ENCODE data around the gene IRF4.

IRF4 gene

GRCh38 chr6:402901-403658 lies 11.5 kb downstream of the IRF4 start:
- no peak for TF ChIP-seq TEAD4 (IDR thresholded peaks at IDR 0.05)
- no peak for TF ChIP-seq EGR1 (IDR thresholded peaks at IDR 0.05)
- TF ChIP-seq YY1 (IDR thresholded peaks at IDR 0.05; ENCODE audit: low read depth): no peak
- TF ChIP-seq TAF1 (IDR thresholded peaks at IDR 0.05; ENCODE audit: low read depth): no peak

DNA sequence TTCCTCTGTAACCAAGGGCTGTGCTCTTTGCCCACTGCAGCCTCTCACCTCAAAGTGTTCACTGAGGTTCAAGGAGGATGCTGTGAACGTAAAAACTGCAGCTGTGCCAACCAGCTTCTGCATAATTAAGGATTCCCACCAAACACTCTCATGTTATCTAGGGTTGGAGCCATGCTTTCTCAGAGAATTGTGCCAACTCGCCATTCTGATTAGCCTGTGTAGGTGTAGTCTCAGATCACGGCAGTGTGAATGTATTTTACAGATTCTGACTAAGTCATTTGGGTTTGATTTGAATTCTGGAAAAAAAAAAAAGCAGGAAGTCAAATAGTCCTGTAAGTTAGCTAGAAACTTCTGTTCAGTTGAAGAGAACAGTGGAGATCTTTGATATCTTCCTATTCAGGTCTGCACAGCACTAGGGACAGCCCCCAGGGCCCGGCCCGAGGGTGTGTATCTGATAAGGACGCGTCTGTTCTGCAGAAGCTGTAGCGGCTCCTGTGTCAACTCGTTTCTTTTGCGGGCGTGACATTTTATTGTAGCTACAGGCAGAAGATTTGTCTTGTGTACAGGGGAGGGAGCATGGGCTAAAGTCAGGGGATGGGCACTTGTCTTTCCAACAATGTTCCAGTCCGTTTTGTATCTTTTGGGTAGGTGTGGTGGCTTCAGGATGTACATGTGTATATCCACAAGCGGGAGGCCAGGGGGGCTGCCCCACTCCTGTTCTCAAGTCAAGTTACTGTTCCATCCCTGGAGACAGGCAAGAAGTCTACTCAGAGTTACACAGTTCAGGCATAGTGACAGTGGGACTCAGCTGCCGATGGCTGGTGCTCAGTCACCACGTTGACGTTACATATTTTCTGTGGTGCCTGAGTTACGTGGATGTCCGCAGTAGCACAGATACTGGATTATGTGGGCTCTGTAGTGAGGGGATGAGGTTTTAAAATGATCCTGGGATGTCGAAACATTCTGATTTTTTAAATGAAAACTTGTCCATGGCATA lies 12.4 kb downstream of the IRF4 start:
- TF ChIP-seq EP300 (IDR thresholded peaks at IDR 0.05; ENCODE audit: borderline replicate concordance) (no peak), FOXM1 (IDR thresholded peaks at IDR 0.05; ENCODE audit: borderline replicate concordance, low read depth) (no peak), EGR1 (IDR thresholded peaks at IDR 0.05) (no peak), MAX (IDR thresholded peaks at IDR 0.05) (no peak)

DNA sequence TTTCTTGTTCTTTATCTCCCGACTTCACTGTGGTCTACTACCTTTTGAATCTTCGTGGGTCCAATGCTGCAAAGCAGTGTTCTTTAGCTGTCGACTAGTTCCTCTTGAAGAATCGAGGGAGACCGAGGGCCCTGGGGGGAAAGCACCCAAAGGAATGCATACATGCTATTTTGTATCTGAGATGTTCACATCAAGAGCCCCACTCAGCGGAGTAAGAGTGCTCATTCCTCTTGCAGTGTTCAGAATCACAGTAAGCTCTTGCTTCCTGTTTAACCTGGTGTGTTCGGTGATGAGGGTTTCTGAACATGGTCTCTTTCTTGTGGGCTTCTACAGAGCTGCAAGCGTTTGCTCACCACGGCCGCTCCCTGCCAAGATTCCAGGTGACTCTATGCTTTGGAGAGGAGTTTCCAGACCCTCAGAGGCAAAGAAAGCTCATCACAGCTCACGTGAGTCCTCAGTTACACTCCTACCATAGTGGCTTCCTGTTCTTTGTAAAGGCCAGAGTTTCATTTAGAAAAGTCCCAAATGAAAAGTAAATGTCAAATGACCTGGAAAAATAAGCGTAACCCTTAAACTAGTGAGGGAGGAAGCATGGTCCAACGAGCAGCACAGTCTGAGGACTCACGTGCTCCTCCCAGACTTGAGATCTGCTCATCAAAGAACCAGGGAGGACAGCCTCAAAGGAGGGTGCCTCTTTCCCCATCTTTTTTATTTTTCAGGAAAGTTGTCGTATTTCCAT lies 13.3 kb downstream of the IRF4 start:
- TF ChIP-seq MAX (IDR thresholded peaks at IDR 0.05): no peak

GRCh38 chr6:408148-408547 lies 16.6 kb downstream of the IRF4 start:
- no peak for TF ChIP-seq ZBTB7A (IDR thresholded peaks at IDR 0.05; ENCODE audit: low read depth)
- TF ChIP-seq REST (IDR thresholded peaks at IDR 0.05; ENCODE audit: low read depth): no peak
- TF ChIP-seq FOXM1 (IDR thresholded peaks at IDR 0.05; ENCODE audit: borderline replicate concordance, low read depth): no peak
- TF ChIP-seq NFIC (IDR thresholded peaks at IDR 0.05): no peak
- TF ChIP-seq RAD21 (IDR thresholded peaks at IDR 0.05; ENCODE audit: low read depth): no peak
- no peak for TF ChIP-seq USF1 (IDR thresholded peaks at IDR 0.05)
- no peak for TF ChIP-seq EP300 (IDR thresholded peaks at IDR 0.05; ENCODE audit: borderline replicate concordance)
- no peak for TF ChIP-seq MAX (IDR thresholded peaks at IDR 0.05)
- TF ChIP-seq TAF1 (IDR thresholded peaks at IDR 0.05; ENCODE audit: low read depth): no peak
- no peak for TF ChIP-seq TCF12 (IDR thresholded peaks at IDR 0.05; ENCODE audit: low read depth)
- no peak for TF ChIP-seq EGR1 (IDR thresholded peaks at IDR 0.05)
- TF ChIP-seq CREB1 (IDR thresholded peaks at IDR 0.05; ENCODE audit: low read depth): no peak
- TF ChIP-seq CEBPB (IDR thresholded peaks at IDR 0.05): no peak
- TF ChIP-seq YY1 (IDR thresholded peaks at IDR 0.05; ENCODE audit: low read depth): no peak
- TF ChIP-seq TEAD4 (IDR thresholded peaks at IDR 0.05): no peak

DNA sequence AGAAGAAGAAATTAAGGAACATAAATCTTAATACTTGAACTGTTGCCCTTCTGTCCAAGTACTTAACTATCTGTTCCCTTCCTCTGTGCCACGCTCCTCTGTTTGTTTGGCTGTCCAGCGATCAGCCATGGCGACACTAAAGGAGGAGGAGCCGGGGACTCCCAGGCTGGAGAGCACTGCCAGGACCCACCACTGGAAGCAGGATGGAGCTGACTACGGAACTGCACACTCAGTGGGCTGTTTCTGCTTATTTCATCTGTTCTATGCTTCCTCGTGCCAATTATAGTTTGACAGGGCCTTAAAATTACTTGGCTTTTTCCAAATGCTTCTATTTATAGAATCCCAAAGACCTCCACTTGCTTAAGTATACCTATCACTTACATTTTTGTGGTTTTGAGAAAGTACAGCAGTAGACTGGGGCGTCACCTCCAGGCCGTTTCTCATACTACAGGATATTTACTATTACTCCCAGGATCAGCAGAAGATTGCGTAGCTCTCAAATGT lies 17.1 kb downstream of the IRF4 start:
- TF ChIP-seq RAD21 (IDR thresholded peaks at IDR 0.05; ENCODE audit: low read depth): peak; percentile 44
- TF ChIP-seq NFIC (IDR thresholded peaks at IDR 0.05): no peak

DNA sequence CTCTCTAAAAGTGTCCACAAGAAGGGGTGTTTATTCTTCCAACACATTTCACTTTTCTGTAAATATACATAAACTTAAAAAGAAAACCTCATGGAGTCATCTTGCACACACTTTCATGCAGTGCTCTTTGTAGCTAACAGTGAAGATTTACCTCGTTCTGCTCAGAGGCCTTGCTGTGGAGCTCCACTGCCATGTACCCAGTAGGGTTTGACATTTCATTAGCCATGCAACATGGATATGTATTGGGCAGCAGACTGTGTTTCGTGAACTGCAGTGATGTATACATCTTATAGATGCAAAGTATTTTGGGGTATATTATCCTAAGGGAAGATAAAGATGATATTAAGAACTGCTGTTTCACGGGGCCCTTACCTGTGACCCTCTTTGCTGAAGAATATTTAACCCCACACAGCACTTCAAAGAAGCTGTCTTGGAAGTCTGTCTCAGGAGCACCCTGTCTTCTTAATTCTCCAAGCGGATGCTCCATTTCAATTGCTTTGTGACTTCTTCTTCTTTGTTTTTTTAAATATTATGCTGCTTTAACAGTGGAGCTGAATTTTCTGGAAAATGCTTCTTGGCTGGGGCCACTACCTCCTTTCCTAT lies 17.9 kb downstream of the IRF4 start:
- TF ChIP-seq TCF12 (IDR thresholded peaks at IDR 0.05; ENCODE audit: low read depth) (no peak), FOXM1 (IDR thresholded peaks at IDR 0.05; ENCODE audit: borderline replicate concordance, low read depth) (no peak), NFIC (IDR thresholded peaks at IDR 0.05) (no peak), EP300 (IDR thresholded peaks at IDR 0.05; ENCODE audit: borderline replicate concordance) (no peak), TEAD4 (IDR thresholded peaks at IDR 0.05) (no peak), USF1 (IDR thresholded peaks at IDR 0.05) (no peak), CEBPB (IDR thresholded peaks at IDR 0.05) (no peak), TAF1 (IDR thresholded peaks at IDR 0.05; ENCODE audit: low read depth) (no peak), RAD21 (IDR thresholded peaks at IDR 0.05; ENCODE audit: low read depth) (no peak), CREB1 (IDR thresholded peaks at IDR 0.05; ENCODE audit: low read depth) (no peak), EGR1 (IDR thresholded peaks at IDR 0.05) (no peak), REST (IDR thresholded peaks at IDR 0.05; ENCODE audit: low read depth) (no peak), ZBTB7A (IDR thresholded peaks at IDR 0.05; ENCODE audit: low read depth) (no peak), YY1 (IDR thresholded peaks at IDR 0.05; ENCODE audit: low read depth) (no peak), MAX (IDR thresholded peaks at IDR 0.05) (no peak)
